ENCODE data around the gene MSX1.

DNA sequence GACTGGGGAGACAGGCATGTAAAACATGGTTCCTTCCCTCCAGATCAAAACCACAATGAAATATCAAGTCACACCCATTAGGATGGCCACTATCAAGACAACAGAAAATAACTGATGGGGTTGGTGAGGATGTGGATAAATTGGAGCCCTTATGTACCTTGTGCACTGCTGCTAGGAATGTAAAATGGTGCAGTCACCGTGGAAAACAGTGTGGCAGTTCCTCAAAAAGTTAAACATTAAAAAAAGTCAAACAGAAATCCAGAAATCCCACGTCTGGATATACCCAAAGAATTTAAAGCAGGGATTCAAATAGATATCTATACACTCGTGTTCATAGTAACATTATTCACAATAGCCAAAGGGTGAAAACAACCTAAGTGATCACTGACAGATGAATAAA, 35.2 kb upstream of the MSX1 start:
- TF ChIP-seq CTCF (conservative IDR thresholded peaks at IDR 0.05; ENCODE audit: low read depth, low read length), result no peak
- no peak for TF ChIP-seq EZH2 (IDR thresholded peaks at IDR 0.05; ENCODE audit: borderline replicate concordance, low read depth, low read length, poor library complexity, severe bottlenecking)
